Measurements from ENCODE around the gene RNF166. TPM values are rescaled to one million over a fixed set of nuclear protein-coding genes. Genes with fewer than 3 reads are reported as not detected.
A peak's percentile ranks its signal among the peaks of the same experiment; 100 is the strongest.

RNF166 gene
- total and polyA plus RNA-seq, 2 of the 13 experiments (the other 11 are each of a cell fraction or from before 2014, with no cell fraction given), result 21.4 to 23.0 TPM

DNA sequence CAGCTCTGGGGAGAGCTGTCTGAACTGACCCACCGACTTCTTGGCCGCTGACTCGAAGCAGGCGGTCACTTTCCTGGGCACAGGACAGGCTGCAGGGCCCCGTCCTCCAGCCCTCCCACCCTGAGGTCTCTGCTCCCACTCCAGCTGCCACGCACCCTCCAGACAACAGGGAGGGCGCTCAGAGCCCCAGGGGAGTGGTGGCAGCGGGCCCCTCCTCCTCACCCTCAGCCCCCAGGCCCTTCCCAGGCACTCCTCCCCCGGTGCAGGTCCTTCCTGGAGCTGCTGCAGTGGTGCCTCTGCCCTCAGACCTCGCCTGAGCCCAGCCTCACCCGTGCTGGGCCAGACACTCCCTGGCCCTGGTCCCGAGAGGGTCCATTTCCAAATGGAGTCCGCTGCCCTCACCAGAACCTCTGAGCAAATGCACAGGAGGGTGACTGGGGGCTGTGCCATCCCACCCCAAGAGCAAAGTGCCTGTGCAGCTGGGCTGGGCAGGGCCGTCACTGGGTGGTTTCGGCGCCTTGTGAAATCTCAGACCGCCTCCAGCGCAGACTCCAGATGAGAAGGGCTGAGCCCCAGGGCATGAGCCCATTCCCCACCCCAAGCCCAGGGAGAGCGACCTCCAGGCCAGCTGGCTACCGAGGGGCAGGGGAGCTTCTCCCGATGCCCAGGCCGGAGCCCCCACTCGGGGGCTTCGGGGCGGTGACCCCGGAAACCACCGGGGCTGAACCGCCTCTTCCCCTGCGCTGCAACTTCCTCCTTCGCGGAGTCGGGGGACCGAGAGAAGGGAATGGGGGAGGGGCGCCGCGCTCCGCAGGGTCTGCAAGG is 56.1 kb downstream of the RNF166 start (continued):
- TF ChIP-seq ZBTB3 (CRISPR knock-in tag; IDR thresholded peaks at IDR 0.05; ENCODE audit: borderline replicate concordance, low read depth) (peak; percentile 78; the same call in 1 of the 2 replicates), RELA (CRISPR knock-in tag; IDR thresholded peaks at IDR 0.05) (0 out of 2 replicates have a peak, but pooled peaks have one; percentile 63), GABPB1 (CRISPR knock-in tag; IDR thresholded peaks at IDR 0.05) (peak; percentile 33; the same call in 1 of the 2 replicates), ZNF468 (CRISPR knock-in tag; IDR thresholded peaks at IDR 0.05) (no peak; the same call in 1 of the 2 replicates), PAWR (CRISPR knock-in tag; IDR thresholded peaks at IDR 0.05; ENCODE audit: borderline replicate concordance) (peak; percentile 79; the same call in 1 of the 2 replicates), SIN3A (IDR thresholded peaks at IDR 0.05; ENCODE audit: borderline replicate concordance, low read depth, low read length) (0 out of 2 replicates have a peak, but pooled peaks have one; percentile 15), ZNF224 (CRISPR knock-in tag; IDR thresholded peaks at IDR 0.05) (0 out of 2 replicates have a peak, but pooled peaks have one; percentile 10), EEA1 (CRISPR knock-in tag; IDR thresholded peaks at IDR 0.05; ENCODE audit: borderline replicate concordance) (0 out of 2 replicates have a peak, but pooled peaks have one; percentile 40), HOXA7 (CRISPR knock-in tag; IDR thresholded peaks at IDR 0.05) (0 out of 2 replicates have a peak, but pooled peaks have one; percentile 15), ZNF143 (CRISPR knock-in tag; IDR thresholded peaks at IDR 0.05) (no peak), ELF1 (CRISPR knock-in tag; IDR thresholded peaks at IDR 0.05) (peak; percentile 52; the same call in 1 of the 2 replicates), POLR2AphosphoS5 (IDR thresholded peaks at IDR 0.05; ENCODE audit: low read depth, low read length) (peak; percentile 55; the same call in 1 of the 2 replicates), SRY (CRISPR knock-in tag; IDR thresholded peaks at IDR 0.05) (peak; percentile 14; the same call in 1 of the 2 replicates), ZNF160 (CRISPR knock-in tag; IDR thresholded peaks at IDR 0.05) (0 out of 2 replicates have a peak, but pooled peaks have one; percentile 32)
- TF ChIP-seq, protein P1, sequence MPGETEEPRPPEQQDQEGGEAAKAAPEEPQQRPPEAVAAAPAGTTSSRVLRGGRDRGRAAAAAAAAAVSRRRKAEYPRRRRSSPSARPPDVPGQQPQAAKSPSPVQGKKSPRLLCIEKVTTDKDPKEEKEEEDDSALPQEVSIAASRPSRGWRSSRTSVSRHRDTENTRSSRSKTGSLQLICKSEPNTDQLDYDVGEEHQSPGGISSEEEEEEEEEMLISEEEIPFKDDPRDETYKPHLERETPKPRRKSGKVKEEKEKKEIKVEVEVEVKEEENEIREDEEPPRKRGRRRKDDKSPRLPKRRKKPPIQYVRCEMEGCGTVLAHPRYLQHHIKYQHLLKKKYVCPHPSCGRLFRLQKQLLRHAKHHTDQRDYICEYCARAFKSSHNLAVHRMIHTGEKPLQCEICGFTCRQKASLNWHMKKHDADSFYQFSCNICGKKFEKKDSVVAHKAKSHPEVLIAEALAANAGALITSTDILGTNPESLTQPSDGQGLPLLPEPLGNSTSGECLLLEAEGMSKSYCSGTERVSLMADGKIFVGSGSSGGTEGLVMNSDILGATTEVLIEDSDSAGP (CRISPR knock-in tag; IDR thresholded peaks at IDR 0.05; ENCODE audit: borderline replicate concordance), result peak; percentile 47; the same call in 1 of the 2 replicates
- TF ChIP-seq, protein P2, sequence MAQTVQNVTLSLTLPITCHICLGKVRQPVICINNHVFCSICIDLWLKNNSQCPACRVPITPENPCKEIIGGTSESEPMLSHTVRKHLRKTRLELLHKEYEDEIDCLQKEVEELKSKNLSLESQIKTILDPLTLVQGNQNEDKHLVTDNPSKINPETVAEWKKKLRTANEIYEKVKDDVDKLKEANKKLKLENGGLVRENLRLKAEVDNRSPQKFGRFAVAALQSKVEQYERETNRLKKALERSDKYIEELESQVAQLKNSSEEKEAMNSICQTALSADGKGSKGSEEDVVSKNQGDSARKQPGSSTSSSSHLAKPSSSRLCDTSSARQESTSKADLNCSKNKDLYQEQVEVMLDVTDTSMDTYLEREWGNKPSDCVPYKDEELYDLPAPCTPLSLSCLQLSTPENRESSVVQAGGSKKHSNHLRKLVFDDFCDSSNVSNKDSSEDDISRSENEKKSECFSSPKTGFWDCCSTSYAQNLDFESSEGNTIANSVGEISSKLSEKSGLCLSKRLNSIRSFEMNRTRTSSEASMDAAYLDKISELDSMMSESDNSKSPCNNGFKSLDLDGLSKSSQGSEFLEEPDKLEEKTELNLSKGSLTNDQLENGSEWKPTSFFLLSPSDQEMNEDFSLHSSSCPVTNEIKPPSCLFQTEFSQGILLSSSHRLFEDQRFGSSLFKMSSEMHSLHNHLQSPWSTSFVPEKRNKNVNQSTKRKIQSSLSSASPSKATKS (CRISPR knock-in tag; IDR thresholded peaks at IDR 0.05), result no peak
- TF ChIP-seq, protein P3, sequence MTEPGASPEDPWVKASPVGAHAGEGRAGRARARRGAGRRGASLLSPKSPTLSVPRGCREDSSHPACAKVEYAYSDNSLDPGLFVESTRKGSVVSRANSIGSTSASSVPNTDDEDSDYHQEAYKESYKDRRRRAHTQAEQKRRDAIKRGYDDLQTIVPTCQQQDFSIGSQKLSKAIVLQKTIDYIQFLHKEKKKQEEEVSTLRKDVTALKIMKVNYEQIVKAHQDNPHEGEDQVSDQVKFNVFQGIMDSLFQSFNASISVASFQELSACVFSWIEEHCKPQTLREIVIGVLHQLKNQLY (CRISPR knock-in tag; IDR thresholded peaks at IDR 0.05), result no peak
- TF ChIP-seq, protein P4, sequence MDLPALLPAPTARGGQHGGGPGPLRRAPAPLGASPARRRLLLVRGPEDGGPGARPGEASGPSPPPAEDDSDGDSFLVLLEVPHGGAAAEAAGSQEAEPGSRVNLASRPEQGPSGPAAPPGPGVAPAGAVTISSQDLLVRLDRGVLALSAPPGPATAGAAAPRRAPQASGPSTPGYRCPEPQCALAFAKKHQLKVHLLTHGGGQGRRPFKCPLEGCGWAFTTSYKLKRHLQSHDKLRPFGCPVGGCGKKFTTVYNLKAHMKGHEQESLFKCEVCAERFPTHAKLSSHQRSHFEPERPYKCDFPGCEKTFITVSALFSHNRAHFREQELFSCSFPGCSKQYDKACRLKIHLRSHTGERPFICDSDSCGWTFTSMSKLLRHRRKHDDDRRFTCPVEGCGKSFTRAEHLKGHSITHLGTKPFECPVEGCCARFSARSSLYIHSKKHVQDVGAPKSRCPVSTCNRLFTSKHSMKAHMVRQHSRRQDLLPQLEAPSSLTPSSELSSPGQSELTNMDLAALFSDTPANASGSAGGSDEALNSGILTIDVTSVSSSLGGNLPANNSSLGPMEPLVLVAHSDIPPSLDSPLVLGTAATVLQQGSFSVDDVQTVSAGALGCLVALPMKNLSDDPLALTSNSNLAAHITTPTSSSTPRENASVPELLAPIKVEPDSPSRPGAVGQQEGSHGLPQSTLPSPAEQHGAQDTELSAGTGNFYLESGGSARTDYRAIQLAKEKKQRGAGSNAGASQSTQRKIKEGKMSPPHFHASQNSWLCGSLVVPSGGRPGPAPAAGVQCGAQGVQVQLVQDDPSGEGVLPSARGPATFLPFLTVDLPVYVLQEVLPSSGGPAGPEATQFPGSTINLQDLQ (CRISPR knock-in tag; IDR thresholded peaks at IDR 0.05), result 0 out of 2 replicates have a peak, but pooled peaks have one; percentile 43
- TF ChIP-seq, protein P5, sequence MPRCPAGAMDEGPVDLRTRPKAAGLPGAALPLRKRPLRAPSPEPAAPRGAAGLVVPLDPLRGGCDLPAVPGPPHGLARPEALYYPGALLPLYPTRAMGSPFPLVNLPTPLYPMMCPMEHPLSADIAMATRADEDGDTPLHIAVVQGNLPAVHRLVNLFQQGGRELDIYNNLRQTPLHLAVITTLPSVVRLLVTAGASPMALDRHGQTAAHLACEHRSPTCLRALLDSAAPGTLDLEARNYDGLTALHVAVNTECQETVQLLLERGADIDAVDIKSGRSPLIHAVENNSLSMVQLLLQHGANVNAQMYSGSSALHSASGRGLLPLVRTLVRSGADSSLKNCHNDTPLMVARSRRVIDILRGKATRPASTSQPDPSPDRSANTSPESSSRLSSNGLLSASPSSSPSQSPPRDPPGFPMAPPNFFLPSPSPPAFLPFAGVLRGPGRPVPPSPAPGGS (CRISPR knock-in tag; IDR thresholded peaks at IDR 0.05), result 0 out of 2 replicates have a peak, but pooled peaks have one; percentile 2
